Neural cell (in vitro differentiated cells): ENCODE data around the gene PDGFA. TPM values are rescaled to one million over a fixed set of nuclear protein-coding genes. Genes with fewer than 3 reads are reported as not detected.

Source experiments
- H2AFZ ChIP-seq: fragments of 200-600, 300-800 bp; sonication (generic), shearing (Covaris generic); 2 replicates; pipeline ENCODE4 v1.6.0; 2014; ENCODE audit warnings: low read depth, mild to moderate bottlenecking, antibody characterized with exemption, low read length, moderate library complexity
- H3F3A ChIP-seq: fragments of 200-600 bp; shearing (Covaris generic); 2 replicates; pipeline ENCODE4 v1.6.1; 2016; ENCODE audit warnings: mild to moderate bottlenecking, moderate library complexity, mixed read lengths, antibody characterized with exemption, low read length; ENCODE audit not compliant: insufficient read depth, poor library complexity, severe bottlenecking
- H3K27ac ChIP-seq: fragments of 200-600, 300-800 bp; sonication (generic), shearing (Covaris generic); 2 replicates; pipeline ENCODE4 v1.5.1; 2014; ENCODE audit warnings: mild to moderate bottlenecking, low read length, moderate library complexity
- H3K27me3 ChIP-seq: fragments of 300-800, 200-600 bp; sonication (generic), shearing (Covaris generic); 2 replicates; pipeline ENCODE4 v1.6.0; 2014; ENCODE audit warnings: mild to moderate bottlenecking, low read depth, low read length, moderate library complexity; ENCODE audit not compliant: insufficient read depth
- H3K36me3 ChIP-seq: fragments of 300-800, 200-600 bp; sonication (generic), shearing (Covaris generic); 2 replicates; pipeline ENCODE4 v1.5.1; 2014; ENCODE audit warnings: mild to moderate bottlenecking, antibody characterized with exemption, low read length, moderate library complexity; ENCODE audit not compliant: insufficient read depth
- H3K4me2 ChIP-seq: fragments of 300-800, 200-600 bp; sonication (generic), shearing (Covaris generic); 2 replicates; pipeline ENCODE4 v1.6.0; 2014; ENCODE audit warnings: mild to moderate bottlenecking, low read length
- H3K4me3 ChIP-seq: fragments of 300-800, 200-600 bp; sonication (generic), shearing (Covaris generic); 2 replicates; pipeline ENCODE4 v1.5.1; 2014; ENCODE audit warnings: mild to moderate bottlenecking, low read length, moderate library complexity
- H3K79me2 ChIP-seq: fragments of 200-600 bp; shearing (Covaris generic); replicated peaks from 2 replicates; pipeline ENCODE4 v1.6.0; 2014; ENCODE audit warnings: mild to moderate bottlenecking, low read length, moderate library complexity; ENCODE audit not compliant: insufficient read depth
- H3K9ac ChIP-seq: fragments of 300-800, 200-600 bp; sonication (generic), shearing (Covaris generic); 2 replicates; pipeline ENCODE4 v1.6.1; 2016; ENCODE audit warnings: mild to moderate bottlenecking, low read length, mixed read lengths
- H3K9me2 ChIP-seq: fragments of 200-600 bp; shearing (Covaris generic); 2 replicates; pipeline ENCODE4 v1.6.1; 2016; ENCODE audit warnings: mild to moderate bottlenecking, low read length, mixed read lengths; ENCODE audit not compliant: insufficient read depth
- H3K9me3 ChIP-seq: fragments of 200-600, 300-800 bp; sonication (generic), shearing (Covaris generic); 2 replicates; pipeline ENCODE4 v1.6.1; 2016; ENCODE audit warnings: mild to moderate bottlenecking, mixed run types, low read length, moderate library complexity, mixed read lengths
- H4K20me1 ChIP-seq: fragments of 200-600 bp; shearing (Covaris generic); 2 replicates; pipeline ENCODE4 v1.6.1; 2016; ENCODE audit warnings: mild to moderate bottlenecking, mixed run types; ENCODE audit not compliant: insufficient read depth
- EP300 ChIP-seq: fragments of 450-650 bp; conservative IDR thresholded peaks from 2 replicates; pipeline ENCODE4 v1.6.1; 2014; ENCODE audit warnings: antibody characterized with exemption, mild to moderate bottlenecking, moderate library complexity; ENCODE audit not compliant: poor library complexity, severe bottlenecking
- EZH2 ChIP-seq: fragments of 200-600, 300-800 bp; shearing (Covaris generic), sonication (generic); IDR thresholded peaks from 2 replicates; pipeline ENCODE4 v1.6.1; 2014; ENCODE audit warnings: antibody characterized with exemption, low read length, borderline replicate concordance, mild to moderate bottlenecking; ENCODE audit not compliant: insufficient read depth, poor library complexity, severe bottlenecking
- MXI1 ChIP-seq: fragments of 450-650 bp; conservative IDR thresholded peaks from 2 replicates; pipeline ENCODE4 v1.6.1; 2014; ENCODE audit warnings: antibody characterized with exemption, mild to moderate bottlenecking; ENCODE audit not compliant: poor library complexity, severe bottlenecking
- POLR2AphosphoS5 ChIP-seq: IDR thresholded peaks from 2 replicates; pipeline ENCODE4 v1.6.1; 2012
- RAD21 ChIP-seq: fragments of 450-650 bp; conservative IDR thresholded peaks from 2 replicates; pipeline ENCODE4 v1.6.1; 2014; ENCODE audit warnings: antibody characterized with exemption, mild to moderate bottlenecking, moderate library complexity
- SMC3 ChIP-seq: fragments of 450-650 bp; conservative IDR thresholded peaks from 2 replicates; pipeline ENCODE4 v1.6.1; 2014; ENCODE audit warnings: antibody characterized with exemption, mild to moderate bottlenecking, moderate library complexity; ENCODE audit not compliant: poor library complexity
- TAF1 ChIP-seq: IDR thresholded peaks from 2 replicates; pipeline ENCODE4 v1.6.1; 2012; ENCODE audit warnings: low read depth
- polyA plus RNA-seq: library from polyadenylated mRNA; depleted of rRNA; stranded (reverse); fragments of >200 nt; gene quantifications from 2 replicates; pipeline ENCODE4 v1.2.3, GENCODE V29; 2014
- TF ChIP-seq, protein P1 (sequence below): IDR thresholded peaks from 2 replicates; pipeline ENCODE4 v1.6.1; 2012; ENCODE audit warnings: borderline replicate concordance
- TF ChIP-seq, protein P2 (sequence below): fragments of 450-650 bp; IDR thresholded peaks from 2 replicates; pipeline ENCODE4 v1.5.1; 2014; ENCODE audit warnings: antibody characterized with exemption, mild to moderate bottlenecking, moderate library complexity; ENCODE audit not compliant: poor library complexity, severe bottlenecking

Gene PDGFA
- polyA plus RNA-seq, 1 donor from 2014 or later = 4.1 TPM

DNA sequence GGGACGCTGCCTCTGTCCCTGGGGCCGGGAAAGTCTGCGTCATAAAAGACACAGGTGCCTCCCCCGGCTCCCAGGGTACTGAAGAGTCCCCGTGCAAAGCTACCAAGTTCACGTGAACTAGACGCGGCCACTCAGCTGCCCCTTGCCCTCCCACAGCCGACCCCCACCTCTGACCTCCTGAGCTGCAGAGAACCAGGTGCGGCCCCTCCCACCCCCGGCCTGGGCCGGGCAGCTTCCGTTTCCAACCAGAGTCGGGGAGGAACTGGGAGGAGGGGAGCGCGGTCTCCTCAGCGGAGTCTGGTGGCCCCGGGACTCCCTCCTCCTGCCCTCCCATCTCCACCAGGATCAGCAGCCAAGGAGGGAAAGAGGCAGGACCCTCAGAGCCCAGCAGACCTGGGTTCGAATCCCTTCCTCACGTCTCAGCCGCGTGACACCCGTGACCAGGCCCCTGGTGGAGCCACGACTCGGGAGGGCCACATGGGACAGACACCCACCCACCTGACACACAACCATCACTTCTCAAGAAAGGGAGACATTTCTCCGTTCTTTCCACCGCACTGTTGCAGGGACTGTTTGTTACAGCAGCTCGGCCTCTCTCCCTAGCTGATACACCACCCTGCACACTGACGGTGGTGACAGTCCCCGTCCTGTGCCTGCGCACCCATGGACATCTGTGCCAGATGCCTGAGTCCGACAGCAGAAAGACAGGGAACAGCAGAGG is 37.4 kb upstream of the PDGFA start:
- no peaks in the 10 kb centered on the region for H3F3A ChIP-seq
- no peaks in the 10 kb centered on the region for H3K9me2 ChIP-seq
- no peak overlapping the region for H3K4me2 ChIP-seq
- no peaks in the 10 kb centered on the region for H3K79me2 ChIP-seq
- H3K9ac ChIP-seq = no peak overlapping the region
- no peak overlapping the region for H3K4me3 ChIP-seq
- no peaks in the 10 kb centered on the region for H4K20me1 ChIP-seq
- no peak for TF ChIP-seq POLR2AphosphoS5
- no peak for TF ChIP-seq SMC3
- TF ChIP-seq EP300 = no peak
- TF ChIP-seq, protein P1, sequence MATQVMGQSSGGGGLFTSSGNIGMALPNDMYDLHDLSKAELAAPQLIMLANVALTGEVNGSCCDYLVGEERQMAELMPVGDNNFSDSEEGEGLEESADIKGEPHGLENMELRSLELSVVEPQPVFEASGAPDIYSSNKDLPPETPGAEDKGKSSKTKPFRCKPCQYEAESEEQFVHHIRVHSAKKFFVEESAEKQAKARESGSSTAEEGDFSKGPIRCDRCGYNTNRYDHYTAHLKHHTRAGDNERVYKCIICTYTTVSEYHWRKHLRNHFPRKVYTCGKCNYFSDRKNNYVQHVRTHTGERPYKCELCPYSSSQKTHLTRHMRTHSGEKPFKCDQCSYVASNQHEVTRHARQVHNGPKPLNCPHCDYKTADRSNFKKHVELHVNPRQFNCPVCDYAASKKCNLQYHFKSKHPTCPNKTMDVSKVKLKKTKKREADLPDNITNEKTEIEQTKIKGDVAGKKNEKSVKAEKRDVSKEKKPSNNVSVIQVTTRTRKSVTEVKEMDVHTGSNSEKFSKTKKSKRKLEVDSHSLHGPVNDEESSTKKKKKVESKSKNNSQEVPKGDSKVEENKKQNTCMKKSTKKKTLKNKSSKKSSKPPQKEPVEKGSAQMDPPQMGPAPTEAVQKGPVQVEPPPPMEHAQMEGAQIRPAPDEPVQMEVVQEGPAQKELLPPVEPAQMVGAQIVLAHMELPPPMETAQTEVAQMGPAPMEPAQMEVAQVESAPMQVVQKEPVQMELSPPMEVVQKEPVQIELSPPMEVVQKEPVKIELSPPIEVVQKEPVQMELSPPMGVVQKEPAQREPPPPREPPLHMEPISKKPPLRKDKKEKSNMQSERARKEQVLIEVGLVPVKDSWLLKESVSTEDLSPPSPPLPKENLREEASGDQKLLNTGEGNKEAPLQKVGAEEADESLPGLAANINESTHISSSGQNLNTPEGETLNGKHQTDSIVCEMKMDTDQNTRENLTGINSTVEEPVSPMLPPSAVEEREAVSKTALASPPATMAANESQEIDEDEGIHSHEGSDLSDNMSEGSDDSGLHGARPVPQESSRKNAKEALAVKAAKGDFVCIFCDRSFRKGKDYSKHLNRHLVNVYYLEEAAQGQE = no peak
- no peak for TF ChIP-seq RAD21
- TF ChIP-seq TAF1 = no peak
- TF ChIP-seq EZH2 = no peak
- TF ChIP-seq, protein P2, sequence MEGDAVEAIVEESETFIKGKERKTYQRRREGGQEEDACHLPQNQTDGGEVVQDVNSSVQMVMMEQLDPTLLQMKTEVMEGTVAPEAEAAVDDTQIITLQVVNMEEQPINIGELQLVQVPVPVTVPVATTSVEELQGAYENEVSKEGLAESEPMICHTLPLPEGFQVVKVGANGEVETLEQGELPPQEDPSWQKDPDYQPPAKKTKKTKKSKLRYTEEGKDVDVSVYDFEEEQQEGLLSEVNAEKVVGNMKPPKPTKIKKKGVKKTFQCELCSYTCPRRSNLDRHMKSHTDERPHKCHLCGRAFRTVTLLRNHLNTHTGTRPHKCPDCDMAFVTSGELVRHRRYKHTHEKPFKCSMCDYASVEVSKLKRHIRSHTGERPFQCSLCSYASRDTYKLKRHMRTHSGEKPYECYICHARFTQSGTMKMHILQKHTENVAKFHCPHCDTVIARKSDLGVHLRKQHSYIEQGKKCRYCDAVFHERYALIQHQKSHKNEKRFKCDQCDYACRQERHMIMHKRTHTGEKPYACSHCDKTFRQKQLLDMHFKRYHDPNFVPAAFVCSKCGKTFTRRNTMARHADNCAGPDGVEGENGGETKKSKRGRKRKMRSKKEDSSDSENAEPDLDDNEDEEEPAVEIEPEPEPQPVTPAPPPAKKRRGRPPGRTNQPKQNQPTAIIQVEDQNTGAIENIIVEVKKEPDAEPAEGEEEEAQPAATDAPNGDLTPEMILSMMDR = no peak
- TF ChIP-seq MXI1 = no peak
- peaks cover 3% of the 10 kb centered on the region for H3K9me3 ChIP-seq
- H3K27me3 ChIP-seq = no peaks in the 10 kb centered on the region
- no peaks in the 10 kb centered on the region for H3K36me3 ChIP-seq
- H3K27ac ChIP-seq = no peak overlapping the region
- no peak overlapping the region for H2AFZ ChIP-seq

DNA sequence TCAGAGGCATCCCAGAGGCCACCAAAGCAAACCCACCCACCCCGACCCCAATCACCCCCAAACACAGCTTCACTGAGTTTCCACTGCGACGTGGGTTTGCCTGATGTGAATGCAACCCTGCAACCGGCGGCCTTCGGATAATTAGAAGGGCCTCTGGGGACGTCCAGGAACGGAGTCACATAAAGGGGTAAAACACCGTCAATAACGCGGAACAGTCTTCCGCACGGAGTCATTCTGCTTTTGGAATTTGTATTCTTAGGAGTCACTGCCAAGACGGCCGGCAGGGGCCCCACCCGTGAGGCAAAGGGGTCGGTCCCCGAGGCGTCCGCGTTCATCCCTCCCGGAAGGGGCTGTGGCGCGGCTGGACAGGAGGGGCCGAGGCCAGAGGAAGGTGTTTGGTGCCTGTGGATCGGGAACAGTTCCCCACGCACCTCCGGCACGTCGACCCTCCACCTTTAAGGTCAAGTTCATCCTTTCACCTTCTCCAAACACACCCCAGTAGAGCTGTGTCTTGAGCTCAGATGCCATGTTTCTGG is 36.7 kb upstream of the PDGFA start:
- Histone ChIP-seq H2AFZ (no peak overlapping the region), H3K4me2 (no peak overlapping the region), H3K9me2 (no peaks in the 10 kb centered on the region), H3K9me3 (peaks cover 3% of the 10 kb centered on the region), H3K36me3 (no peaks in the 10 kb centered on the region), H4K20me1 (no peaks in the 10 kb centered on the region), H3K4me3 (no peak overlapping the region), H3K79me2 (no peaks in the 10 kb centered on the region), H3K27ac (no peak overlapping the region), H3K9ac (no peak overlapping the region), H3K27me3 (no peaks in the 10 kb centered on the region), H3F3A (no peaks in the 10 kb centered on the region)
- no peak for TF ChIP-seq MXI1
- no peak for TF ChIP-seq EP300
- TF ChIP-seq, protein P1 = no peak
- no peak for TF ChIP-seq EZH2
- no peak for TF ChIP-seq POLR2AphosphoS5
- TF ChIP-seq, protein P2 = no peak
- TF ChIP-seq TAF1 = no peak
- TF ChIP-seq RAD21 = no peak
- TF ChIP-seq SMC3 = no peak
